NCI-H2227 (cell line): Measurements from ENCODE around the gene PITRM1.

Experiments
- DNase-seq: peaks from one replicate; lab custom pipeline; 2025; ENCODE audit not compliant: unreplicated experiment; lab: John Stamatoyannopoulos, UW

The PITRM1 gene

DNA sequence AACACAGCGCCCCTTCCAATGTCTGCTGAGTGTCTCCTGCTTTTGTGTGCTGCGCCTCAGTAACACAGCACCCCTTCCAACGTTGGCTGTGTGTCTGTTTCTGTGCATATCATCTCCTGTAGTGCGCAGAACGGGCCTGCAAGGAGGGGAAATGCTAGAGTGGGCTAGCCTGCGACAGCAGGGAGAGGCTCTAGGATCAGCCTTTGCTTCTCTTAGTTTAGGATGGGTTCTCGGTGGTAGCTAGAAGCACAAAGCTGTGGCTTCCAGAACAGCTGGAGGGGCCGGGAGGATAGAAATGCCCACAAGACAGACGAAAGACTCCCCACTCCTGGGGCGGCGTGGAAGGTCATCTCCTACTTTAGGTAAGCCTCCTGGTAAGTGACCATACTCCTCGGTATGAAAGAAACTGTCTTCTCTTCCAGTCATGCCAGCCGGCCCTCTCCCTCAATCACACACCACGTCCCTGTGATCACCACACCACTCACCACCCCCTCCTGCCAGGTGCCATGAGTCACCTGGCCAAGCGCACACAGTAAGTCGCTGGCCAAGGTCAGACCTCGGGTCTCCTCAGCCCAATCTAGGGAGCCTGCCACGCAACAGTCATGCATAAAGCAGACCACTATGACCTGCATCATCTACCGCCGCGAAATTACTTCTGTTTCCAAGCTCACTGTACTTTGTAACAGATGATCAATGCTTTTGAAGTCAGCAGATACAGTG is 4.8 kb downstream of the PITRM1 start:
- DNase-seq, result no peak

DNA sequence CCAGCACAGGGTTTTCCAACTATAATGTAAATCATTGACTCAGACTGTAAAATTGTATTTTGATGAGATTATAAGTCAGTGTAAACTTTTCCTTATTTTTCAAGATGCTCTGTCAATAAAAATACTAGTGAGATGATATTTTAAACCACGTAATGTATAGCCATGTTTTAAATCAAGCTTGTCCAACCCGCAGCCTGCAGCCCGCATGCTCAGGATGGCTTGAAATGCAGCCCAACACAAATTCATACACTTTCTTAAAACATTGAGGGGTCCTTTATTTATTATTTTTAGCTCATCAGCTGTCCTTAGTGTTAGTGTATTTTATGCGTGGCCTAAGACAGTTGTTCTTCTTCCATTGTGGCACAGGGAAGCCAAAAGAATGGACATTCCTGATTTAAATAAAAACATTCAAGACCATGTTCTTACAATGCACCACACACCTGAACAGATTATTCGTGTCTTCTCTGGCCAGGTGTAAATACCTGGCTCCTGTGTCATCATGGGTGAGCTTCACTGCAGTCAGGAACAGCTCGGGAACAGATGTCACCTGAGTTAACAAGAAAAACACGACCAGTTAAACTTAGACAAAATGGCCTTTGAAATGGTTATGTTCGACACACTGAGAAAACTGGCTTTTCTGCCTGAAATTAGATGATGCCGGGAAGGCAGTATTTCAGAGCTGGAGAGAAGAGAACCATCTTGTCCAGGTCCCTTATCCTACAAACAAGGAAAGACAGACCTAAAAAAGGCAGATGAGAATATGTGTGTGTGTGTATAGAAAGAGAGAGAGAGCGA is 5.9 kb downstream of the PITRM1 start:
- DNase-seq, result no peak

DNA sequence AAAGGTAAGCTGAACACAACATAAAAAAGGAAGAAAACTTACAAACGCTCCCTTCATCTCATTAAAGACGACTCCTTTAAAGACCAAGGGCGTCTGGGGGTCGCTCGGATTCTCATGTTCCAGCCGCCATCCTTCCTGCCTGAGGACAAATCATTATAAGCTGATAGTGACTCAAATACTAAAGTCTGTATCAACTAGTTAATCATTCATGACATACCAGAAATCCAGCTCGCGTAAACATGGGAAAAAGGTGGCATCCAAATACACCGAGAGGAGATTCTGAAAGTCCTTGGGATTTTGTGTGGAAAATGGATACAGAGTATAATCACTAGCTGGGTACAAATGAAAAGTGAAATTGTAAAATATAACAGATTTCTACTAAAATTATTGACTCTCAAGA is 7.4 kb downstream of the PITRM1 start:
- no peak for DNase-seq

DNA sequence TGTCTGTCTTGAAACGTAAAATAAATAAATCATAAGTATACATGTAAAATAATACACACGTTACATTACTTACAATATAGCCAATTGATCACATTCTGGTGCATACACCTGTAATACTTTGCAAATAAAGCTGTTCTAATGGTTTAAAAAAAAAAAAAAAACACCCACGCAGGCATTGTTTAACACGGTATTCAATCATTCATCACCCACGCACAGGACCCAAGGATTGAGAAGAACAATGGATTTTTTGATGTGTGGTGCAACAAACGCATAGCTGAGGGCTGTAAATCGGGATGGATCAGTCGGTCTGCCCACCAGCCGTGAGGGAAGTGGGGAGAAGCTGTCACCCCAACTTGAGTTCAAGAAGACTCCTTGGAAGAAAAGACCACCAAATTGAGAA is 8.7 kb downstream of the PITRM1 start:
- no peak for DNase-seq

DNA sequence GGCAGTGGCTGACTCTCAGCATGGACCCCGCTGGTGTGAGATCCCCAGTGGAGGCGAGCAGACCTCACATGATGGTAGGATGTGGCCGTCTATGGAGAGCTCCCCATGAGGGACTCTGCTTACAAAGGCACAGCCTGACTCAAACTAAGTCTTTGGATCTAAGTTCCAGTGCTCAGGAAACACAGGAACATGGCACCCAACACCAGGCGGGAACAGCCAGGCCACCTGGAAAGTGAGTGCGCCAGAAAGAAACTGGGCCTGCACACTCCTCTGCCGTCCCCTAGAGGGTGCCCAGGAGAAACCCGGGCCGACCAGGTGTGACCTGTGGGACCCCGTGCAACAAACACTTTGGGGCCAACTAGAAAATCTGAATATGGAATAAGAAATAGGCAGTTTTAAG is 10.0 kb downstream of the PITRM1 start:
- no peak for DNase-seq

DNA sequence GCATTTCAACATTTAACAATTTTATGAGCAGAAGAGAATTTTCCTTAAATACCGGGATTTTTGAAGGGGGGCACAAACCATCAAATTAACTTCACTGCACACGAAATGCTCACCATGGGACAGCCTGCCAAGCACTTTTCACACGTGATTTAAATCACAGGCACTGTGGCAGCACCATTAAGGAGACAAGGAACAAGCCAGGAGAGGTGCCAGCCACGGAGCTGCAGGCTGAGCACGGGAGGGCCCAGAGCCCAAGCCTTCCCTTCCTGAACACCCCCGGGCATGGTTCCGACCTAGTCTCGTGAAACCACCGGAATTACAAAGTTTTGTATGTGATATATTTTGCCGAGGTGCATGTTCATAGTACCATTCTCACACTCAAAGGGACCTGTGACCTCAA is 13.4 kb downstream of the PITRM1 start:
- no peak for DNase-seq

DNA sequence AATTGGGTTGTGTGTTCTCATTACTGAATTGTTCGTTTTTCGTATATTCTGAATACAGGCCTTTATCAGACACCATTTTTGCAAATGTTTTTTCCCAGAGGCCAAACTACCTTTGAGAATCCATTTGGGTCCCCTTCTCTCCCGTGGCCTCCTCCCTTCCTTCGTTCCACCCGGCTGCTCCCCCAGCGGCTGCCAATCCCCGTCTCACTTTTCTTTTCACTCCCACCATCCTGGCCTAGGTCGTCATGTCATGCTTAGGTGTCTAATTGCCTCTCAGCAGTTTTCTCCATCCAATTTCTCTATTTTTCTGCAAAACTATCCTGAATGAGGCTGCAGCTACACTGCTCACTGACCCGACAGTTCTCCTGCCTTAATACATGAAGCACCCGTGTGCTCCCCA is 17.9 kb downstream of the PITRM1 start:
- DNase-seq, result no peak

DNA sequence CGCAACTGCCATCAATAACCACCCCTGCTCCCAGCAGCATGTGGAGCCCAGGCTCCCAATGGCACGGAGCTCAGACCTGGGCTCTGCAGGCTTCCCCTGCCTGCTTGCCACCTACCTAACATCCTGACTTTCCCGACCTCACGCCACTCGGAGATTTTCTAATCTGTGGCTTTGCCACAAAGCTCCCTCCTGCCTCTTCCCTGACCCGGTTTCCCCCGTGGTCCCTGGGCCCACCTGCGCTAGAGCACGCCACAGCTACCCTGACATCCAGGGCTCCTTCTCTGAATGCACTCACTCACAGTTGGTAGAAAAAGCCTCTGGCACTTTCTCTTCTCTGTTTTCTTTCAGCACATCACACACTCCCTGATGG is 20.0 kb downstream of the PITRM1 start:
- no peak for DNase-seq

DNA sequence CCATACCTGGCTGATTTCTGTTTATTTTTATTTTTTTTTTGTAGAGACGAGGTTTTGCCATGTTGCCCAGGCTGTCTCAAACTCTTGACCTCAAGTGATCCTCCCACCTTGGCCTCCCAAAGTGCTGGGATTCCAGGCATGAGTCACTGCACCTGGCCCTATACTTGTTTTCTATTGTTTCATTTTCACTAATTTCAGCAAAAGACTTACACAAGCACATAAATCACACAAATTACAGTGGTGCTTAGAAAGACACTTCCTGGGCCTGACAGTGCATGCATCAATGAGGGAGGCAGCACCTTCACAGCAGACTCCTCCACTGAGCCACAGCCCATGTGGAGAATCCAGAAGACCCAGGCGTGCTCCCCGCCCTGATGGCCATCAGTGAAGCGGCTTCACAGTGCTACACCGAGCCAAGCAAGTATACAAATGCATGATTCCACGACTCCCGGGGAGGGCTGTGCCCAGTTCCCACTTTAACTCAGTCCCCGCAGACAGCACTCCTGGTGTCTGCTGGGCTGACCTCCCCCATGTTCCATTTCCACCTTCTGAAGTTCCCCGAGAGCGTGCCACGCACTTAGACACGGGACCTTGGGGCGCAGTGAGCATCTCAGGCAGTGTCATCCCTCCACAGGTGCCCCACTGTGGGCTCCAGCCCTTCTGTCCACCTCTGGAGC is 20.6 kb downstream of the PITRM1 start:
- DNase-seq, result no peak

DNA sequence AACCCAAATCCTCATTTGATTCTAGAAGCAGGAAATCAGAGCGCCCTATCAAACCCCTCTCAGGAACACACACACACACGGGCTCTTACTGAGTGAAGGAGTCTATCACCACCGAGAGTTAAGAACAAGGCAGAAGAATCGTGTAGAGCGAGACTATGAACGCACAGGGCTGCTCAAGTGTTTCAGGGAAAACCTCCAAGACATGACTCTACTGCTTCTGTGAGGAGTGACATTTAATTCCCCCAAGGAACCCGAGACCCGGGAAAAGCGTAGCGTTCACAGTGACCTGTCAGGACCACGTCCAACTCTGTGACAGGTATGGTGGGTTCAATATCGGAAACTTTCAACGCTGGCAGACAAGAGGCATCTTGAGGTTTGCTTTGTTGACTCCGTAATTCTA is 21.6 kb downstream of the PITRM1 start:
- no peak for DNase-seq

DNA sequence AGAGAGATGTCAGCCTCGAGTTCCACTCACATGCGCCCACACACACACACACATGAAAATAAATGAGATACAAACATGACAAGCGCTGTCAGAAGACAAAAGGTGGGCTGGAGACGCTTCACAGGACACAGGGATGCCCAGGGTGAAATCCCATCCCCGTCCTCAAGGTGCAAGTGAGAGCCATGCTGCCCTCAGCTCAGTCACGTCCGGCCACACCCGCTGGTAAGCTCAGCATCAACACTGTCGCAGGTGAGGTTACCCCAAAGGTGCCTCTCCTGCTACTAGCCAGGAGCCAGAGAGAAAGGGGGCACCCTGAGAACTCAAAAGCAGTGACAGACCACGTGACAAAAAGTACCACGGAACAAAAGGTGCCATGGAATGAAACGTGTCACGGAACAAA is 22.2 kb downstream of the PITRM1 start:
- no peak for DNase-seq

DNA sequence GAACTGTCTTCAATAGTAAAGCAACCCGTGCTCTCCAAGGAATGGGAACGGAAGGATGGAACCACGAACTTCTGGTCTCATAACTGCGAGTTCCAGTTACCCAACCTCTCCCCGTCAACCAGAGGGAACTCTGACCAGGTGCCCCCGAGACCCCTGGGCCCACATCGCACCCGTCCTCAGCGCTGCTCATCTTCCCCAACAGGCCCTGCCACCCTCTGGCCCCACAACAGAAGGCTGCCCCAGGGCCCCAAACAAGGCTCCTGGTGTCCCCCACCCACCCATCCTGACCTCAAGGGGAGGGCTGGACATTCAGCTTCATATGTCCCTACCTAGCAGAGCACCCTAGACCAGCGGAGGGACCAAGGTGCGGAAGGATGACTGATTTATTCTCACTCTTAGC is 22.7 kb downstream of the PITRM1 start:
- no peak for DNase-seq

DNA sequence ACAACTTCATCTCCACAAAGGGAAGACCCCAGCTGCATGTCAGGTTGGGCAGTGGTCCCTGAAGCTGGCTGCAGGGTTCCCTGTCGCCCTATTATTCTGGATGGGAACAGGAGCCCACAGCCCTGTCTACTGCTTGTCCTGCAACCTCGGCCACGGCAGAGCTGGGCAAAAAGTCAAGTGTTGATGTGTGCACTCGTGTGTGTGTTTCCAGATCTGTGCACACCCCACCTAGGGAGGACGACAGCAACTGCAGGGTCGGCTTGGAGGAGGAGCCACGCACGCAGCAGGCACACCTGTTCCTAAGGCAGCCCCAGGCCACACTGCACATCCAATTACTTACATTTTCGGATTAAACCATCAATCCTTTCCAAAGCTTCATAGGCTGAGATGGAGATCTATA is 23.6 kb downstream of the PITRM1 start:
- no peak for DNase-seq

DNA sequence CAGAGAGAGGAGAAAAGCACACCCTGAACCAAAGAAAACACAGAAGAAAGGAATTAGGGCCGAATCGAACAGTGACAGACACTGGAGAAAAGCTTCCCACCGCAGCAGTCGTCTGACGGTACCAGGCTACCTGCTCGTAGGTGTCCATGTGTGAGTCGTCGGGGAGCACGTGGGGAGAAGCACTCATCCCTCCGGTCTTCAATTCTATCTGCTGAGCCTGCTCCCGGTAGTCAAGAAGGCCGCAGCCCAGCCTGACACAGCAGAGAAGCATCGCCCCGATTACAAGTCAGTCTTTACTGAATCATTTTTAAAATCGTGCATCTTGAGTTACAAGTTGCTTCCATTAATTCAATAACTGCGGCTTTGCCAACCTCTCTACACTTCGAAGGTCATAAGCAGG is 24.5 kb downstream of the PITRM1 start:
- DNase-seq, result no peak

DNA sequence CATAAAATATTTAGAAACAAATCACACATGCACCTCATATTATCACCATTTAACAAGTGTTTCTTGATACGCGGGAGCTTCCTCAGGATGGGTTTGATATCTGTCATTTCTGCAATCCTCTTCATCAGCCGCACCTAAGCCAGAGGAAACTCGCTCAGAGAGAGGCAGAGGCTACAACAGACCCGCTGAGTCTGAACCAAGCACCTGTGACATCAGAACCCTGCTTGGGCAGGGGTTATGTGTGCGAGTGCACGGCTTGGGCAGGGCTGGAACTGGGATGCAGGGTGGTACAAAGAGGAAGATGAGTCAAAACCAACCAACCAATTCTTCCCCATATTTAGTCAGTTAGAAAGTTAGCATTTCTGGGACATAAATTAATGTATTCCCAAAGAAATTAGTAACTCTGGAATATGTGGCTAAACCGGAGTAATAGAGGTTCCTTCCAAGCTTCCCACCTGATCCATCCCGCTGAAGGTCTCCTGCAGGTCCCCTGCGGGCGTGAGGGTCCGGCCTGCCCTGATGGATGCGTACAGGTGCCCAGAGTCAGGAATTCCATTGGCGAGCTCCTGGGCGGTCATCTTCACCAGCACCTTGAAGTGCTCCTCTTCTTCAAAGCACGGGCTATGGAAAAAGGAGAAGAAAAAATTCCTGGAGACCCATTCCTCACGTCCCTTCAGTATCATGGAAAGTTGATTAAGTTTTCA is 25.3 kb downstream of the PITRM1 start:
- no peak for DNase-seq

DNA sequence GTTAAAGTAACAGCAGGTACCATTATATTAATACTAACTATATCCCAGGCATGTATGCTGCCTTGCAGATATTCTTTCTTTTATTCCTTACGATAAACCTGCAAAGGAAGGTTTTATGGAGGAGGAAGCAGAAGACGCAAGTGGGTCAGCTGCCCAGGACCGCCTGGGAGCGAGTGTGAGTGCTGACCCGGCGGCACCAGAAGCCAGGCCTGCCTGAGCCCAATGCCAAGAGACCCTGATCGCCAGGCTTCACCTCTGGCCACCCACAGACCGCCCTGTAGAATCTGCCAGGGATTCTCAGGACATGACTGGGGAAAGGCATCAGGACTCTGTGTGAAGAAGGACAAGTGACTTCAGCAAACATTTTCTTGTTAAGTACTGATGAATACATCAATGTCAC is 26.3 kb downstream of the PITRM1 start:
- DNase-seq, result no peak

DNA sequence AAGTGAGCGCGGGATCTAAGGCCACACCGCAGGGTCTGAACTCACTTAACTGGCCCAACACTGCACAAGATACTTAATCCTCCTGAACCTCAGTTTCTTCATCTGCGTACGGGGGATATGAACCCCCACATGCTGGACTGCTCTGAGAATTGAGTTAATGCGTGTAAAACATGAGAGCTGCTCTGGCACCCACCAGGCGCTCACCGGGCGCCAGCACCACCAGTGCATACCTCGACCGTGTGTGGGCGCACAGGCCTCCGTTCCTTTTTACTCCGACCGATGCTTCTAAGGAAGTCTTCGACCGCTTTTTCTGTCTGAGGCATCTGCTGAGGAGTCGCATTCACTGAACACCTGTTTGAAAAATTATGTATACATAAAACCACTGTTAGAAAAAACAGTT is 27.2 kb downstream of the PITRM1 start:
- DNase-seq, result no peak

DNA sequence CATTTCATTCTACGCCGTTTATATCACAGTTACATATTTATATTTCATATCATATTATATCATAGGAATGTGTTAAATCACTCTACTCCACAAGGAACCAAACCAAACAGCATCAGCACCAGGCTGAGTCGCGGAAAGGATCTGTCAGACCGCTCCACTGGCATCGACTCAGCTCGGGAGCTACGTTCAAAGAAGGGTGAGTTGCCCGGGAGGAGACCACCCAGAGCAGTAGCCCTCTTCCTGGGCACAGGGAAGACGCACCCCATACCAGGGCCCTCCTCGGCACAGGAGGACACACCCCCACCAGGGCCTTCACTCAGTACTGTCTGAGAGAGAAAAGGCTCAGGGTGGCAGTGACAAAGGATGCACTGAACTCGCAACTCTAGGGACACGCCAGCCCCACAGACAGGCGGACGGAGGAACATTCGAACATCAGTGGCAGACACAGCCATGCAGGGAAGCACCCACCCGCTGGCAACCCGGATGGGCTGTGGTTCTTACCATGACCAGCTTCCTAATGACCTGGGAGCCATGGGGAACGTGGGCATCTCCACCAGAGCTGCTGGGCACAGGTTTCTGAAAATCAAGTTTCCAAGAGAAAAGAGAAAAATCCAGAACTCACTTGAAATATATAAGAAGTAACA is 28.7 kb downstream of the PITRM1 start:
- DNase-seq, result no peak

DNA sequence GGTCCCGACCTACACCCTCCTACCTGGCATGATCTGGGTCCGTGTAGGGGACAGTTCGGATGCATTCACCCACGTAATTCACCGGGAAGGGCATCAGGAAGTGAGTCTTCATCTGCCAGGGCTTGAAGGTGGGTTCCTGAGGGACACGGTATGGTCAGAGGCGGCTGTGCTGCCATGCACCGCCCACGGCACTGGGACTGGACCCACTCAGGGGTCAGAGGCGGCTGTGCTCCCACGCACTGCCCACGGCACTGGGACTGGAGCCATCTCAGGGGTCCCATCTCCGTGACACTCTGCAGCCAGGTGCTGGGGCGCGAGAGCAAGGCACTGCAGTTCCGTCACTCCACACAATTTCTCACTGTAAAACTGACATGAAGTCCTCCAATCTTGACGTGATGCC is 29.2 kb downstream of the PITRM1 start:
- DNase-seq, result no peak

DNA sequence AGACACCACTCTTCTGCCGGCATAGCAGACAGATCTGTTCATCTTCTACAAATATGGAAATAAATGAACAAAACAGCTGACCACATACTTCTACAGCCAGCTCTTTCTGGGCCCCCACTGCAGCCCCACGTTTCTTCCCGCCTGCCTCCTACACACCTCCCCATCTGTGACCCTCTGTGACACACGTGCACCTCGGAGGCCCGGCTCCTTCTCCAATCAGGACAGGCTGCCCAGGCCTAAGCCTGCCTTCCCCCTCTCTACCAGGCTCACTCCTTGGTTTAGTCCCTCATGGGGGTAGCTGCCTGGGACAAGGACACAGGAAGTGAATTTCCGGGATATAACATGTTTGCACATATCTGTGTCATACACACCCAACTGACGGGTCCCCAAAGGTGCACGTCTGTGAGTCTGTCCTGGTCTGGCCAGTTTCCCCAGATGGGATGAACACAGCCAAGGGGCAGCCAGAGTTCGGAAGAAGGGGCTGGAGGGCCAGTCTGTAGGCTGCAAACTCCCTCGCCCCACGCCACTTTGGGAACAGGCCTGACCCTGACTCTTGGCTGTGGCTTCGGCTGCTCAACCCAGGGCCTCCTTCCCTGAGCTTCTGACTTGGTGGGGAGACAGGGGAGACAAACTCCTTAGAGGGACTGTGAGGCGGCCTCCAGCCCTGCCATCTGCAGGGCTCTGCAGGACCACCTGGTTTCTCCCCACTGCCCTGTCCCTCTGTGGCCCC is 30.3 kb downstream of the PITRM1 start:
- no peak for DNase-seq
